Hepatocyte (in vitro differentiated cells): ENCODE measurements around the gene NAP1L4. TPM values are rescaled to one million over a fixed set of nuclear protein-coding genes. Genes with fewer than 3 reads are reported as not detected.

ENCODE experiments used
- DNase-seq: peaks from one replicate; pipeline ENCODE4 v3.0.0-alpha.2; 2016; ENCODE audit warnings: low spot score
- H2AFZ ChIP-seq: fragments of 200-600 bp; sonication (generic); 2 replicates; pipeline ENCODE4 v1.6.0; 2016; ENCODE audit warnings: antibody characterized with exemption, mild to moderate bottlenecking
- H3K27ac ChIP-seq: fragments of 200-600 bp; sonication (generic); 2 replicates; pipeline ENCODE4 v1.5.1; 2016; ENCODE audit warnings: mild to moderate bottlenecking
- H3K27me3 ChIP-seq: fragments of 200-600 bp; sonication (generic); 2 replicates; pipeline ENCODE4 v1.6.1; 2016
- H3K36me3 ChIP-seq: fragments of 200-600 bp; sonication (generic); replicated peaks from 2 replicates; pipeline ENCODE4 v1.5.1; 2016; ENCODE audit warnings: low read depth; ENCODE audit not compliant: insufficient read depth
- H3K4me1 ChIP-seq: fragments of 200-600 bp; sonication (generic); 2 replicates; pipeline ENCODE4 v1.5.1; 2016; ENCODE audit warnings: mild to moderate bottlenecking, moderate library complexity; ENCODE audit not compliant: insufficient read depth
- H3K4me2 ChIP-seq: fragments of 200-600 bp; sonication (generic); 2 replicates; pipeline ENCODE4 v1.6.0; 2016
- H3K4me3 ChIP-seq: fragments of 200-600 bp; sonication (generic); 2 replicates; pipeline ENCODE4 v1.5.1; 2016; ENCODE audit warnings: mild to moderate bottlenecking
- H3K79me2 ChIP-seq: fragments of 200-600 bp; sonication (generic); 2 replicates; pipeline ENCODE4 v1.6.0; 2017; ENCODE audit warnings: mild to moderate bottlenecking
- H3K9me2 ChIP-seq: fragments of 200-600 bp; sonication (generic); replicated peaks from 2 replicates; pipeline ENCODE4 v1.6.0; 2017; ENCODE audit warnings: mild to moderate bottlenecking; ENCODE audit not compliant: insufficient read depth
- H3K9me3 ChIP-seq: fragments of 200-600 bp; sonication (generic); 2 replicates; pipeline ENCODE4 v1.5.1; 2016; ENCODE audit warnings: low read depth, mild to moderate bottlenecking
- H4K20me1 ChIP-seq: fragments of 200-600 bp; sonication (generic); 2 replicates; pipeline ENCODE4 v1.6.0; 2016; ENCODE audit warnings: mild to moderate bottlenecking; ENCODE audit not compliant: insufficient read depth, poor library complexity, severe bottlenecking
- EZH2 ChIP-seq: fragments of 200-600 bp; sonication (generic); IDR thresholded peaks from 2 replicates; pipeline ENCODE4 v1.6.1; 2016; ENCODE audit warnings: antibody characterized with exemption, mild to moderate bottlenecking, borderline replicate concordance
- EZH2phosphoT487 ChIP-seq: fragments of 200-600 bp; sonication (generic); IDR thresholded peaks from one replicate; pipeline ENCODE4 v1.6.1; 2018; ENCODE audit warnings: antibody characterized with exemption, mild to moderate bottlenecking, low read depth, moderate library complexity; ENCODE audit not compliant: unreplicated experiment, severe bottlenecking
- WGBS: methylation state at CpG from one replicate; pipeline ENCODE4 v1.1.6; 2016; ENCODE audit warnings: low lambda C conversion rate; ENCODE audit errors: missing lambda C conversion rate; 5-methylcytosine and 5-hydroxymethylcytosine counted together
- polyA plus RNA-seq: library from polyadenylated mRNA; unstranded; fragments of >200 nt; fragmentation: Nextera tagmentation; extraction: Ambion mirVana; gene quantifications from 2 replicates; pipeline ENCODE4 v1.2.1, GENCODE V29; 2016
- total RNA-seq: library from RNA; depleted of rRNA; stranded (reverse); fragments of >200 nt; gene quantifications from 2 replicates; pipeline ENCODE4 v1.2.3, GENCODE V29; 2014
- TF ChIP-seq, protein P1 (sequence below): fragments of 200-600 bp; sonication (generic); IDR thresholded peaks from 2 replicates; pipeline ENCODE4 v1.5.1; 2016; ENCODE audit warnings: antibody characterized with exemption, mild to moderate bottlenecking; ENCODE audit not compliant: poor library complexity

NAP1L4 gene
- total and polyA plus RNA-seq, 2 experiments from 2014 or later = 79.0 to 118 TPM

DNA sequence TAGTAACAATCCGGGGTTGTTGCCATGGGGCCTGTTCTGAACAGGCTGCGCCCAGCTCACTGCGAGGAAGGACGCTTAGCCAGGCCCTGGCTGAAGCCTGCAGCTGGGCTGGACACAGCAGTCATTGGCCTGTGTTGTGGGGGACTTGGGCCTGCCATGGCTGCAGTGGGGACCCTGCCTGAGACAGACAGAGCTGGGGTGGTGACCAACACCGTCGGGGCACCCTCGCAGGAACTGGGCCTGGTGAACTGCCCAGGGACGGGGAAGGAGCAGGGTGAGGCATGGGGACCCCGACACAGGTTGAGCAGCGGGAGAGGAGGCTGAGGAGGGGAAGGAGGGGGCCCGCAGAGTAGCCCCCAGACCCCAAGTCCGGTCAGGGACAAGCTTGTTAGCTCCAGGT, 71.8 kb downstream of the NAP1L4 start:
- TF ChIP-seq EZH2 = no peak
- no peak for TF ChIP-seq EZH2phosphoT487
- TF ChIP-seq, protein P1, sequence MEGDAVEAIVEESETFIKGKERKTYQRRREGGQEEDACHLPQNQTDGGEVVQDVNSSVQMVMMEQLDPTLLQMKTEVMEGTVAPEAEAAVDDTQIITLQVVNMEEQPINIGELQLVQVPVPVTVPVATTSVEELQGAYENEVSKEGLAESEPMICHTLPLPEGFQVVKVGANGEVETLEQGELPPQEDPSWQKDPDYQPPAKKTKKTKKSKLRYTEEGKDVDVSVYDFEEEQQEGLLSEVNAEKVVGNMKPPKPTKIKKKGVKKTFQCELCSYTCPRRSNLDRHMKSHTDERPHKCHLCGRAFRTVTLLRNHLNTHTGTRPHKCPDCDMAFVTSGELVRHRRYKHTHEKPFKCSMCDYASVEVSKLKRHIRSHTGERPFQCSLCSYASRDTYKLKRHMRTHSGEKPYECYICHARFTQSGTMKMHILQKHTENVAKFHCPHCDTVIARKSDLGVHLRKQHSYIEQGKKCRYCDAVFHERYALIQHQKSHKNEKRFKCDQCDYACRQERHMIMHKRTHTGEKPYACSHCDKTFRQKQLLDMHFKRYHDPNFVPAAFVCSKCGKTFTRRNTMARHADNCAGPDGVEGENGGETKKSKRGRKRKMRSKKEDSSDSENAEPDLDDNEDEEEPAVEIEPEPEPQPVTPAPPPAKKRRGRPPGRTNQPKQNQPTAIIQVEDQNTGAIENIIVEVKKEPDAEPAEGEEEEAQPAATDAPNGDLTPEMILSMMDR = no peak

DNA sequence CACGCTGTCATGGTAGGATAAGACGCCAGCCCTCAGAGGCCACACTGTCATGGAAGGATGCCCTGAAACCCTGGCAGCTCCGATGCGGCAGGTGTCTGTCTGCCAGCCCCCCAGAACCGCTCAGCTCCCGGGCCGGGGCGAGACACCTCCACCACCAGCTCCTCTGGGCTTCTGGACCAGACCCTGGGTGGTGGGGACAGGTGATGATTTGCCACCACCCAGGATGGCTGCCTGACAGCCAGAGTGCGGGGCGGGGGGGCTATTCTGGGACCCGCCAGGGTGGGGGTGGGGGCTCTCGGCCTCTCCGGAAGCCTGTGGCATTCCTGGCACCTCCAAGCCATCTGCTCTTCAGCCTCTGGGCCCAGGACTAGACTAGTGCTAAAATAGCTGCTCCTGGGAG, 72.3 kb downstream of the NAP1L4 start:
- Histone ChIP-seq H3K36me3 (no peaks in the 10 kb centered on the region), H3K4me1 (no peaks in the 10 kb centered on the region), H3K4me3 (no peak overlapping the region), H3K9me3 (no peaks in the 10 kb centered on the region), H3K79me2 (no peaks in the 10 kb centered on the region), H3K27ac (no peak overlapping the region), H2AFZ (no peak overlapping the region), H3K9me2 (no peaks in the 10 kb centered on the region), H4K20me1 (no peaks in the 10 kb centered on the region), H3K27me3 (no peaks in the 10 kb centered on the region), H3K4me2 (no peak overlapping the region)
- no peak for TF ChIP-seq EZH2
- TF ChIP-seq, protein P1 = no peak
- no peak for TF ChIP-seq EZH2phosphoT487
- no peak for DNase-seq
- 95% methylated on average over 13 of the region's 13 CpGs for WGBS

More for the DNA sequence above, 71.8 kb downstream of the NAP1L4 start:
- H3K27ac ChIP-seq = no peak overlapping the region
- H3K4me1 ChIP-seq = no peaks in the 10 kb centered on the region
- H3K79me2 ChIP-seq = no peaks in the 10 kb centered on the region
- no peak overlapping the region for H3K4me2 ChIP-seq
- no peak overlapping the region for H2AFZ ChIP-seq
- no peaks in the 10 kb centered on the region for H3K9me3 ChIP-seq
- no peak for DNase-seq
- no peaks in the 10 kb centered on the region for H3K36me3 ChIP-seq
- H3K9me2 ChIP-seq = no peaks in the 10 kb centered on the region
- no peak overlapping the region for H3K4me3 ChIP-seq
- H3K27me3 ChIP-seq = no peaks in the 10 kb centered on the region
- H4K20me1 ChIP-seq = no peaks in the 10 kb centered on the region
- 94% methylated on average over 12 of the region's 12 CpGs for WGBS

DNA sequence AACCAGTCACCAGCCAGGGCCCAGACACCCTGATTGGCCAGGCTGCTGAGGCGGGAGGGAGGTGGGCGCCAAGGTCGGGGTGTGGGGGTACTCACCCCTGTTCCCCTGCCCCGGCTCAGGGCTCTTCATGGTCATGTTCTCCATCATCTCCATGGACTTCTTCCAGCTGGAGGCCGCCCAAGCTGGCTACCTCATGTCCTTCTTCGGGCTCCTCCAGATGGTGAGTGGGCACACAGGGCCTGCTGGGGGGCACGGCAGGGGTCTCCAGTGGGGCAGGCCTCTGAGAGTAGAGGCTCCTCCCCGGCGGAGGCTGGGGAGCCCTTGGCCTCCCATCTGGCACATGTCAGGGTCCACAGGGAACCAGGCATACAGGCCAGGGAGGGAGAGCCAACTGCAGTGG, 72.9 kb downstream of the NAP1L4 start:
- DNase-seq = no peak
- WGBS = 100% methylated on average over 8 of the region's 9 CpGs
- no peaks in the 10 kb centered on the region for H3K9me2 ChIP-seq

More for the DNA sequence above, 72.9 kb downstream of the NAP1L4 start:
- Histone ChIP-seq H3K9me3 (no peaks in the 10 kb centered on the region), H2AFZ (no peak overlapping the region), H3K27me3 (no peaks in the 10 kb centered on the region), H3K4me1 (no peaks in the 10 kb centered on the region), H3K27ac (no peak overlapping the region), H3K36me3 (no peaks in the 10 kb centered on the region), H4K20me1 (no peaks in the 10 kb centered on the region), H3K4me2 (no peak overlapping the region), H3K79me2 (no peaks in the 10 kb centered on the region), H3K4me3 (no peak overlapping the region)
- no peak for TF ChIP-seq EZH2
- TF ChIP-seq, protein P1 = no peak
- TF ChIP-seq EZH2phosphoT487 = no peak
